ENCODE measurements around the gene SMIM41. TPM values are rescaled to one million over a fixed set of nuclear protein-coding genes. Genes with fewer than 3 reads are reported as not detected.

The SMIM41 gene
- total and polyA plus RNA-seq, 2 donors from 2014 or later = 0.31 TPM; not detected in 1

DNA sequence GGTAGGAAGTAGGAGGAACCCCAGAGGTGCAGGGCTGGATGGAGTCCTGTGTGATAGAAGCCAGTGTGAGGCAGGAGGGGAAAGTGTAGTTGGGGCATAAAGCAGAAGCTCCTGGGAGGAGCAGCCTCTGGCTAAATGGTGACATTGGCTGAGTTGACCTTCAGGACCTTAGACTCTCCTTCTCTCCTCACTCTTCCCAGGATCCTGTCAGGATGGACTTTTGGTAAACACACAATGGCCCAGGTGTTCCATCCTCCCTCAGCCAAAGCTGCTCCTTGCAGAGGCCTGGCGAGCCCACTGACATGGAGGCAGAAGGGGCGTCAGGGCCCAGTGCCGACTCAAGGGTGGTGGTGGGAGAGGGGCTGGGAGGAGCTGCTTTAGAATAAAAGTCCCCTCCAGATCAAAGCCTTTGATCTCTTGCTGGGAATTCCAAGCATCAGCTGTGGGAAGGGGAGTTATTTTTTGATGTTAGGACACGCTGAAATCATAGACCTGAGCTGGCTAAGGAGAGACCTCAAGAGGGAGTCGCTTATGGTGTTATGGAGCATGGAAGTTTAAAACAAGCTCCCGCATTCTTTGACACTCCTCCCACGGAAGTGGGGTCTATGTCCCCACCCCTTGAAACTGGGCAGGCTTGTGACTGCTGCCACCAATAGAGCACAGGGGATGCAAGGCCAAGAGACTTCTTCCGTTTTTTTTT, 44.1 kb downstream of the SMIM41 start:
- intact Hi-C loops (cut with DNase I) = no loop called here
- no peak for FAIRE-seq
- H3K27ac ChIP-seq (ENCODE audit: low read depth in 2 of 2, low read length in 2 of 2) = no peak overlapping the region
- no peak overlapping the region for H3K9ac ChIP-seq (ENCODE audit: low read length in 3 of 3)
- TF ChIP-seq, protein P1, sequence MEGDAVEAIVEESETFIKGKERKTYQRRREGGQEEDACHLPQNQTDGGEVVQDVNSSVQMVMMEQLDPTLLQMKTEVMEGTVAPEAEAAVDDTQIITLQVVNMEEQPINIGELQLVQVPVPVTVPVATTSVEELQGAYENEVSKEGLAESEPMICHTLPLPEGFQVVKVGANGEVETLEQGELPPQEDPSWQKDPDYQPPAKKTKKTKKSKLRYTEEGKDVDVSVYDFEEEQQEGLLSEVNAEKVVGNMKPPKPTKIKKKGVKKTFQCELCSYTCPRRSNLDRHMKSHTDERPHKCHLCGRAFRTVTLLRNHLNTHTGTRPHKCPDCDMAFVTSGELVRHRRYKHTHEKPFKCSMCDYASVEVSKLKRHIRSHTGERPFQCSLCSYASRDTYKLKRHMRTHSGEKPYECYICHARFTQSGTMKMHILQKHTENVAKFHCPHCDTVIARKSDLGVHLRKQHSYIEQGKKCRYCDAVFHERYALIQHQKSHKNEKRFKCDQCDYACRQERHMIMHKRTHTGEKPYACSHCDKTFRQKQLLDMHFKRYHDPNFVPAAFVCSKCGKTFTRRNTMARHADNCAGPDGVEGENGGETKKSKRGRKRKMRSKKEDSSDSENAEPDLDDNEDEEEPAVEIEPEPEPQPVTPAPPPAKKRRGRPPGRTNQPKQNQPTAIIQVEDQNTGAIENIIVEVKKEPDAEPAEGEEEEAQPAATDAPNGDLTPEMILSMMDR (IDR thresholded peaks at IDR 0.05; ENCODE audit: borderline replicate concordance, extremely low read depth, insufficient read depth) = no peak
- no peak overlapping the region for H3K4me3 ChIP-seq (ENCODE audit: low read length in 3 of 3)
- peaks cover 4 to 37% (median 6%) of the 10 kb centered on the region in 3 donors for H3K4me1 ChIP-seq (ENCODE audit: control insufficient read depth in 2 of 3, insufficient read depth in 2 of 3, low read depth in 1 of 3, low read length in 3 of 3)
- H3K9me3 ChIP-seq (ENCODE audit: control insufficient read depth in 2 of 3, insufficient read depth in 1 of 3, low read length in 3 of 3) = no peaks in the 10 kb centered on the region
- no peaks in the 10 kb centered on the region for H3K36me3 ChIP-seq (ENCODE audit: control insufficient read depth in 2 of 3, insufficient read depth in 3 of 3, low read length in 3 of 3)
- DNase-seq = peak in 4 of 5 donors; percentile 75 to 82 (median 80)
- H3K27me3 ChIP-seq (ENCODE audit: control insufficient read depth, insufficient read depth, low read length) = no peaks in the 10 kb centered on the region

GRCh38 chr12:52125476-52125900, 46.0 kb downstream of the SMIM41 start:
- TF ChIP-seq, protein P1 (IDR thresholded peaks at IDR 0.05; ENCODE audit: borderline replicate concordance, extremely low read depth, insufficient read depth) = no peak
- FAIRE-seq = no peak
- H3K27ac ChIP-seq (ENCODE audit: low read depth in 2 of 2, low read length in 2 of 2) = peak overlapping the region; percentile 47 to 75
- peak; percentile 59 to 82 (median 74) for DNase-seq
- H3K9me3 ChIP-seq (ENCODE audit: control insufficient read depth in 2 of 3, insufficient read depth in 1 of 3, low read length in 3 of 3) = no peaks in the 10 kb centered on the region
- H3K27me3 ChIP-seq (ENCODE audit: control insufficient read depth, insufficient read depth, low read length) = no peaks in the 10 kb centered on the region
- no peak overlapping the region for H3K4me3 ChIP-seq (ENCODE audit: low read length in 3 of 3)
- H3K36me3 ChIP-seq (ENCODE audit: control insufficient read depth in 2 of 3, insufficient read depth in 3 of 3, low read length in 3 of 3) = no peaks in the 10 kb centered on the region
- intact Hi-C loops (cut with DNase I) = no loop called here
- H3K4me1 ChIP-seq (ENCODE audit: control insufficient read depth in 2 of 3, insufficient read depth in 2 of 3, low read depth in 1 of 3, low read length in 3 of 3) = peaks cover 4 to 32% (median 4%) of the 10 kb centered on the region in 3 donors
- peak overlapping the region in 1 of 3 donors; percentile 7 for H3K9ac ChIP-seq (ENCODE audit: low read length in 3 of 3)

GRCh38 chr12:52126050-52126604, 46.6 kb downstream of the SMIM41 start:
- peaks cover 4 to 30% (median 4%) of the 10 kb centered on the region in 3 donors for H3K4me1 ChIP-seq (ENCODE audit: control insufficient read depth in 2 of 3, insufficient read depth in 2 of 3, low read depth in 1 of 3, low read length in 3 of 3)
- TF ChIP-seq, protein P1 (IDR thresholded peaks at IDR 0.05; ENCODE audit: borderline replicate concordance, extremely low read depth, insufficient read depth) = no peak
- no peaks in the 10 kb centered on the region for H3K36me3 ChIP-seq (ENCODE audit: control insufficient read depth in 2 of 3, insufficient read depth in 3 of 3, low read length in 3 of 3)
- FAIRE-seq (no peak), DNase-seq (peak in 2 of 5 donors; percentile 36 to 54)
- no peaks in the 10 kb centered on the region for H3K27me3 ChIP-seq (ENCODE audit: control insufficient read depth, insufficient read depth, low read length)
- peak overlapping the region in 1 of 3 donors; percentile 7 for H3K9ac ChIP-seq (ENCODE audit: low read length in 3 of 3)
- no peaks in the 10 kb centered on the region for H3K9me3 ChIP-seq (ENCODE audit: control insufficient read depth in 2 of 3, insufficient read depth in 1 of 3, low read length in 3 of 3)
- no peak overlapping the region for H3K4me3 ChIP-seq (ENCODE audit: low read length in 3 of 3)
- intact Hi-C loops (cut with DNase I) = no loop called here
- peak overlapping the region; percentile 47 to 75 for H3K27ac ChIP-seq (ENCODE audit: low read depth in 2 of 2, low read length in 2 of 2)
